Upper lobe of right lung (tissue), 1 donor: Measurements from ENCODE around the gene RCBTB2. TPM values are rescaled to one million over a fixed set of nuclear protein-coding genes. Genes with fewer than 3 reads are reported as not detected.
A peak's percentile ranks its signal among the peaks of the same experiment; 100 is the strongest.

ENCODE experiments used
- ATAC-seq: fragments of 200-7000 bp; cut with Tn5 transposase; one replicate; pipeline ENCODE4 v1.9.1; 2020; ENCODE audit warnings: mild to moderate bottlenecking, moderate library complexity
- DNase-seq: peaks from one replicate; pipeline ENCODE4 v3.0.0-alpha.2; 2020
- H3K27ac ChIP-seq: fragments of 200-600 bp; one replicate; pipeline ENCODE4 v1.8.0; 2022
- H3K27me3 ChIP-seq: fragments of 200-600 bp; one replicate; pipeline ENCODE4 v1.8.0; 2022; ENCODE audit warnings: mild to moderate bottlenecking
- H3K36me3 ChIP-seq: fragments of 200-600 bp; one replicate; pipeline ENCODE4 v1.8.0; 2022
- H3K4me1 ChIP-seq: fragments of 200-600 bp; one replicate; pipeline ENCODE4 v1.8.0; 2022
- H3K4me3 ChIP-seq: fragments of 200-600 bp; one replicate; pipeline ENCODE4 v1.8.0; 2022; ENCODE audit warnings: mild to moderate bottlenecking
- H3K9me3 ChIP-seq: fragments of 200-600 bp; one replicate; pipeline ENCODE4 v1.8.0; 2022
- intact Hi-C: fragments of 100-400 bp; cut with DNase I; formaldehyde crosslinking; loops from one replicate; pipeline ENCODE4 v1.11.0; 2022
- total RNA-seq: library from RNA; stranded (reverse); fragmentation: NEBNext Ultra II Directional; extraction: Animal tissue kit (Norgen Biotek cat#: 25700); gene quantifications from one replicate; pipeline ENCODE4 v1.2.1, GENCODE V29; 2021
- TF ChIP-seq, protein P1 (sequence below): fragments of 200-600 bp; IDR thresholded peaks from one replicate; pipeline ENCODE4 v1.8.0; 2022; ENCODE audit warnings: antibody characterized with exemption
- donor health status: DM: no; HTN: yes; CAD: no; lungs with severe emphysema.

Gene RCBTB2
- total RNA-seq, 1 donor from 2014 or later: 18.4 TPM

GRCh38 chr13:48532256-48532505 lies 699 bp downstream of the RCBTB2 start:
- H3K36me3 ChIP-seq: no peaks in the 10 kb centered on the region
- H3K27me3 ChIP-seq: no peaks in the 10 kb centered on the region
- peak overlapping the region; percentile 78 for H3K4me3 ChIP-seq
- DNase-seq (no peak), ATAC-seq (peak; percentile 1)
- H3K4me1 ChIP-seq: peaks cover 14% of the 10 kb centered on the region
- H3K27ac ChIP-seq: peak overlapping the region; percentile 99
- intact Hi-C loops: no loop called here
- no peaks in the 10 kb centered on the region for H3K9me3 ChIP-seq
- TF ChIP-seq, protein P1, sequence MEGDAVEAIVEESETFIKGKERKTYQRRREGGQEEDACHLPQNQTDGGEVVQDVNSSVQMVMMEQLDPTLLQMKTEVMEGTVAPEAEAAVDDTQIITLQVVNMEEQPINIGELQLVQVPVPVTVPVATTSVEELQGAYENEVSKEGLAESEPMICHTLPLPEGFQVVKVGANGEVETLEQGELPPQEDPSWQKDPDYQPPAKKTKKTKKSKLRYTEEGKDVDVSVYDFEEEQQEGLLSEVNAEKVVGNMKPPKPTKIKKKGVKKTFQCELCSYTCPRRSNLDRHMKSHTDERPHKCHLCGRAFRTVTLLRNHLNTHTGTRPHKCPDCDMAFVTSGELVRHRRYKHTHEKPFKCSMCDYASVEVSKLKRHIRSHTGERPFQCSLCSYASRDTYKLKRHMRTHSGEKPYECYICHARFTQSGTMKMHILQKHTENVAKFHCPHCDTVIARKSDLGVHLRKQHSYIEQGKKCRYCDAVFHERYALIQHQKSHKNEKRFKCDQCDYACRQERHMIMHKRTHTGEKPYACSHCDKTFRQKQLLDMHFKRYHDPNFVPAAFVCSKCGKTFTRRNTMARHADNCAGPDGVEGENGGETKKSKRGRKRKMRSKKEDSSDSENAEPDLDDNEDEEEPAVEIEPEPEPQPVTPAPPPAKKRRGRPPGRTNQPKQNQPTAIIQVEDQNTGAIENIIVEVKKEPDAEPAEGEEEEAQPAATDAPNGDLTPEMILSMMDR: no peak

GRCh38 chr13:48531416-48532255 lies 1.2 kb downstream of the RCBTB2 start:
- no peaks in the 10 kb centered on the region for H3K36me3 ChIP-seq
- peak overlapping the region; percentile 99 for H3K27ac ChIP-seq
- intact Hi-C loops: no loop called here
- no peak for DNase-seq
- TF ChIP-seq, protein P1: no peak
- H3K9me3 ChIP-seq: no peaks in the 10 kb centered on the region
- peaks cover 14% of the 10 kb centered on the region for H3K4me1 ChIP-seq
- ATAC-seq: no peak
- H3K4me3 ChIP-seq: peak overlapping the region; percentile 78
- no peaks in the 10 kb centered on the region for H3K27me3 ChIP-seq

GRCh38 chr13:48530833-48531232 lies 2.0 kb downstream of the RCBTB2 start:
- ATAC-seq: no peak
- Histone ChIP-seq H3K27ac (peak overlapping the region; percentile 99), H3K4me3 (no peak overlapping the region), H3K4me1 (peaks cover 14% of the 10 kb centered on the region), H3K36me3 (no peaks in the 10 kb centered on the region), H3K9me3 (no peaks in the 10 kb centered on the region), H3K27me3 (no peaks in the 10 kb centered on the region)
- intact Hi-C loops: no loop called here
- no peak for DNase-seq
- TF ChIP-seq, protein P1: no peak

GRCh38 chr13:48528720-48529119 lies 4.2 kb downstream of the RCBTB2 start:
- DNase-seq (no peak), ATAC-seq (no peak)
- peaks cover 14% of the 10 kb centered on the region for H3K4me1 ChIP-seq
- no peaks in the 10 kb centered on the region for H3K36me3 ChIP-seq
- H3K27me3 ChIP-seq: no peaks in the 10 kb centered on the region
- H3K4me3 ChIP-seq: no peak overlapping the region
- intact Hi-C loops: no loop called here
- TF ChIP-seq, protein P1: no peak
- no peaks in the 10 kb centered on the region for H3K9me3 ChIP-seq
- H3K27ac ChIP-seq: no peak overlapping the region

GRCh38 chr13:48527955-48528354 lies 4.9 kb downstream of the RCBTB2 start:
- Histone ChIP-seq H3K27me3 (no peaks in the 10 kb centered on the region), H3K4me3 (no peak overlapping the region), H3K9me3 (no peaks in the 10 kb centered on the region), H3K27ac (no peak overlapping the region), H3K36me3 (no peaks in the 10 kb centered on the region), H3K4me1 (peaks cover 14% of the 10 kb centered on the region)
- DNase-seq: no peak
- TF ChIP-seq, protein P1: no peak
- intact Hi-C loops: no loop called here
- ATAC-seq: no peak
